K562 (cell line): ENCODE results near the gene SEC14L3. TPM values are rescaled to one million over a fixed set of nuclear protein-coding genes. Genes with fewer than 3 reads are reported as not detected.

Source experiments
- EP300 ChIP-seq: IDR thresholded peaks from 2 replicates; pipeline ENCODE4 v1.6.1; 2012; ENCODE audit warnings: low read length, improper control_type of control experiment
- HCFC1 ChIP-seq: IDR thresholded peaks from 2 replicates; pipeline ENCODE4 v1.6.1; 2012; ENCODE audit warnings: low read depth, low read length, improper control_type of control experiment
- HNRNPK ChIP-seq: fragments of 200-400 bp; formaldehyde crosslinking; IDR thresholded peaks from one replicate; pipeline ENCODE4 v1.6.1; 2018; ENCODE audit warnings: mild to moderate bottlenecking, low read depth, low read length; ENCODE audit not compliant: poor library complexity, severe bottlenecking
- SIX5 ChIP-seq, 2 experiments: IDR thresholded peaks; 2 replicates each; pipeline ENCODE4 v1.6.1; 2011; ENCODE audit warnings: low read length in 2 of 2, borderline replicate concordance in 1 of 2, low read depth in 1 of 2, mild to moderate bottlenecking in 1 of 2, moderate library complexity in 1 of 2; ENCODE audit not compliant: insufficient read depth in 1 of 2
- SREBF1 ChIP-seq: fragments of 150-350 bp; IDR thresholded peaks from 2 replicates; pipeline ENCODE4 v1.6.1; 2014; ENCODE audit warnings: antibody characterized with exemption, low read depth, low read length, borderline replicate concordance
- SRSF3 ChIP-seq: fragments of 200-400 bp; formaldehyde crosslinking; IDR thresholded peaks from 2 replicates; pipeline ENCODE4 v1.6.1; 2016; ENCODE audit warnings: mild to moderate bottlenecking, low read length, moderate library complexity; ENCODE audit not compliant: insufficient read depth
- THRB ChIP-seq: fragments of 450-650 bp; formaldehyde crosslinking; conservative IDR thresholded peaks from 2 replicates; pipeline ENCODE4 v1.4.0; 2022; ENCODE audit warnings: mild to moderate bottlenecking, missing genetic modification characterization
- ZKSCAN1 ChIP-seq: fragments of 150-350 bp; IDR thresholded peaks from 2 replicates; pipeline ENCODE4 v1.6.1; 2016; ENCODE audit warnings: low read depth, low read length
- ZNF184 ChIP-seq: sonication (generic); formaldehyde crosslinking; IDR thresholded peaks from 2 replicates; pipeline ENCODE4 v1.5.0; 2020; ENCODE audit warnings: missing genetic modification reagents
- ZNF436 ChIP-seq: fragments of 250-450, 450-650 bp; sonication (Bioruptor Pico); formaldehyde crosslinking; IDR thresholded peaks from 2 replicates; pipeline ENCODE4 v1.7.0; 2020; ENCODE audit warnings: mild to moderate bottlenecking
- polyA plus RNA-seq, 8 experiments: library from polyadenylated mRNA; depleted of rRNA in 4 of 8; stranded (reverse) in 5 of 8; unstranded in 3 of 8; fragments of >200 nt; fragmentation: Nextera tagmentation in 2 of 8; fragmentation: Illumina TruSeq in 1 of 8; extraction: Ambion mirVana in 2 of 8; extraction: Trizol in 1 of 8; gene quantifications; 2 replicates each; pipeline versions ENCODE4 v1.2.1 to v1.2.3, GENCODE V29; 2011 to 2014; ENCODE audit warnings: inconsistent platforms in 1 of 8, missing spikeins in 1 of 8
- total RNA-seq, 7 experiments: library from RNA; depleted of rRNA in 6 of 7; stranded (reverse); fragments of >200 nt in 6 of 7; fragmentation: Illumina TruSeq in 2 of 7; extraction: Trizol in 2 of 7; gene quantifications; 2 replicates each; pipeline versions ENCODE4 v1.2.1 to v1.2.3, GENCODE V29; 2011 to 2021; ENCODE audit warnings: low replicate concordance in 1 of 7
- TF ChIP-seq, protein P1 (sequence below): fragments of 450-650 bp; formaldehyde crosslinking; IDR thresholded peaks from 2 replicates; pipeline ENCODE4 v1.4.0; 2020; ENCODE audit warnings: mild to moderate bottlenecking, moderate library complexity

The SEC14L3 gene
- total and polyA plus RNA-seq, 9 of the 15 experiments (the other 6 are each of a cell fraction or from before 2014, with no cell fraction given) = not detected

- TF ChIP-seq SIX5 (IDR thresholded peaks at IDR 0.05; ENCODE audit: borderline replicate concordance in 1 of 2, insufficient read depth in 1 of 2, low read depth in 1 of 2, low read length in 2 of 2) (no peak), SRSF3 (no peak), ZNF184 (no peak), HNRNPK (no peak), ZKSCAN1 (no peak), EP300 (no peak), SREBF1 (no peak), HCFC1 (no peak), ZNF436 (no peak), THRB (CRISPR knock-in tag) (no peak)
- TF ChIP-seq, protein P1, sequence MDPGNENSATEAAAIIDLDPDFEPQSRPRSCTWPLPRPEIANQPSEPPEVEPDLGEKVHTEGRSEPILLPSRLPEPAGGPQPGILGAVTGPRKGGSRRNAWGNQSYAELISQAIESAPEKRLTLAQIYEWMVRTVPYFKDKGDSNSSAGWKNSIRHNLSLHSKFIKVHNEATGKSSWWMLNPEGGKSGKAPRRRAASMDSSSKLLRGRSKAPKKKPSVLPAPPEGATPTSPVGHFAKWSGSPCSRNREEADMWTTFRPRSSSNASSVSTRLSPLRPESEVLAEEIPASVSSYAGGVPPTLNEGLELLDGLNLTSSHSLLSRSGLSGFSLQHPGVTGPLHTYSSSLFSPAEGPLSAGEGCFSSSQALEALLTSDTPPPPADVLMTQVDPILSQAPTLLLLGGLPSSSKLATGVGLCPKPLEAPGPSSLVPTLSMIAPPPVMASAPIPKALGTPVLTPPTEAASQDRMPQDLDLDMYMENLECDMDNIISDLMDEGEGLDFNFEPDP = no peak
Measured at GRCh38 chr22:30502911-30503310, 31.1 kb upstream of the SEC14L3 start (continued).
